Activated T-cell treated with anti-CD3 and anti-CD28 coated beads, Interleukin-2, amount 50 U/mL, for 4 hours (primary cell): ENCODE results near the gene CYP2W1. TPM values are rescaled to one million over a fixed set of nuclear protein-coding genes. Genes with fewer than 3 reads are reported as not detected.
"Not testable (repeated sequence)": the region's sequence is repeated elsewhere in the genome, so short reads cannot be mapped to it uniquely, and the experiment has no call there.

ENCODE experiments used
- ATAC-seq, 2 donors: fragments of 200-7000 bp; cut with Tn5 transposase; one replicate each; pipeline ENCODE4 v1.10.0; 2021
- DNase-seq: peaks from one replicate; pipeline ENCODE4 v3.0.0-alpha.2; 2020
- H3K27me3 Mint-ChIP-seq: one replicate; pipeline ENCODE4 v1.8.0; 2021; ENCODE audit warnings: low read depth, mixed read lengths
- H3K36me3 Mint-ChIP-seq: one replicate; pipeline ENCODE4 v1.8.0; 2022; ENCODE audit warnings: mixed read lengths; ENCODE audit not compliant: insufficient read depth
- H3K4me1 Mint-ChIP-seq: one replicate; pipeline ENCODE4 v1.8.0; 2021; ENCODE audit warnings: low read depth, mixed read lengths
- H3K4me3 Mint-ChIP-seq: one replicate; pipeline ENCODE4 v1.8.0; 2021; ENCODE audit warnings: mild to moderate bottlenecking, moderate library complexity, mixed read lengths
- H3K9me3 Mint-ChIP-seq: one replicate; pipeline ENCODE4 v1.8.0; 2021; ENCODE audit warnings: mixed read lengths
- total RNA-seq, 3 donors: library from RNA; stranded (reverse); gene quantifications; one replicate each; pipeline ENCODE4 v1.2.1, GENCODE V29; 2021

The CYP2W1 gene
- total RNA-seq, 3 donors from 2014 or later, result not detected

DNA sequence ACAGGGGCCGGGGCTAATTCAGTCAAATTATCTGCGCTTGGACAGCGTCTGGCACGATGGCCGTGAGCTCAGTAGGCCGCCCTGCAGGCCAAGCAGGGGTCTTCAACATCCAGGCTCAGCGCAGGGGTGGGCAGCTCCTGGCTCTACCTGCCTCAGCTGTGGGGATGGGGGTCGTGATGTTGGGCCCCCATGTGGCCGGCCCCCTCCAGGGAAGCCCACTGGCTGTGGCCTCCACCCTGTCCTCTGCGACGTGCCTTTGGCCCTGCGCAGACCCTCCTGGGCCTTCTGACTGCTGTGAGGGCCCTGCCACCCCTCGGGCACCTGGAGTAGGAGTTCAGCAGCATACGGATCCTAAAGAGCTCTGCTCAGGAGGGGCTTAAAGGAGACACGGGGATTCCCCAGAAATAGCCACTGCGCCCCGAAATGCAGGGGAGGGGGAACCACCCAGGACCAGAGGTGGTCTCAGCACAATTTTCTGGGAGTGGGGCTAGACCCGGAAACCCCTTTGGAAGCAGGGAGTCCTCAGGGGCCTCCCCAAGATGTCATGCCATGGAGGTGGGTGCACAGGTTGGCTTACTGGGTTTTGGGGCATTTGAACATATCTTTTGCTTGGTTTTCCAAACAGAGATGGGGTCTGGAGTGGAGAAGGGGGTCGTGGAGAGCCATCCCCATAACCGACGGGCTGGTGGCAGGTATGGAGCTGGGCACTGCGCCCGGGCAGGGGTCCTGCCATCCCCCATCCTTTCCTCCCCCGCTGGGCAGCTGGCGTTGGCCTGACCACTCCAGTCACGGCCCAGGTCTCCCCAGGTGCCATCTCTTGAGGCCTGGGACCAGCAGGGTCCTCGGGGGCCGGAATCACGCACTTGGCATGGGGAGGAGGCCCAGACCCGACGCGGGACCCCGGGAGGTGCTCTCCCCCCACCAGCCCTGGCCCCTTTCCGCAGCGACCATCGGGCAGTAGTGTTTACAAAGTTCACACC lies 24.5 kb upstream of the CYP2W1 start:
- H3K4me3 Mint-ChIP-seq, result no peak overlapping the region
- peaks cover 8% of the 10 kb centered on the region for H3K27me3 Mint-ChIP-seq
- DNase-seq, result no peak
- H3K4me1 Mint-ChIP-seq, result peaks cover 5% of the 10 kb centered on the region
- H3K9me3 Mint-ChIP-seq, result no peaks in the 10 kb centered on the region
- no peak for ATAC-seq
- H3K36me3 Mint-ChIP-seq, result no peaks in the 10 kb centered on the region

GRCh38 chr7:959271-959670 lies 23.7 kb upstream of the CYP2W1 start:
- peaks cover 8% of the 10 kb centered on the region for H3K27me3 Mint-ChIP-seq
- H3K4me1 Mint-ChIP-seq, result peaks cover 7% of the 10 kb centered on the region
- DNase-seq (no peak), ATAC-seq (no peak)
- no peaks in the 10 kb centered on the region for H3K9me3 Mint-ChIP-seq
- no peaks in the 10 kb centered on the region for H3K36me3 Mint-ChIP-seq
- no peak overlapping the region for H3K4me3 Mint-ChIP-seq

- ATAC-seq, H3K27me3 Mint-ChIP-seq, DNase-seq, H3K4me3 Mint-ChIP-seq, H3K9me3 Mint-ChIP-seq, H3K36me3 Mint-ChIP-seq: not testable (repeated sequence)
- peaks cover 10% of the 10 kb centered on the region for H3K4me1 Mint-ChIP-seq
These were observed 23.2 kb upstream of the CYP2W1 start for GRCh38 chr7:959740-960139.

DNA sequence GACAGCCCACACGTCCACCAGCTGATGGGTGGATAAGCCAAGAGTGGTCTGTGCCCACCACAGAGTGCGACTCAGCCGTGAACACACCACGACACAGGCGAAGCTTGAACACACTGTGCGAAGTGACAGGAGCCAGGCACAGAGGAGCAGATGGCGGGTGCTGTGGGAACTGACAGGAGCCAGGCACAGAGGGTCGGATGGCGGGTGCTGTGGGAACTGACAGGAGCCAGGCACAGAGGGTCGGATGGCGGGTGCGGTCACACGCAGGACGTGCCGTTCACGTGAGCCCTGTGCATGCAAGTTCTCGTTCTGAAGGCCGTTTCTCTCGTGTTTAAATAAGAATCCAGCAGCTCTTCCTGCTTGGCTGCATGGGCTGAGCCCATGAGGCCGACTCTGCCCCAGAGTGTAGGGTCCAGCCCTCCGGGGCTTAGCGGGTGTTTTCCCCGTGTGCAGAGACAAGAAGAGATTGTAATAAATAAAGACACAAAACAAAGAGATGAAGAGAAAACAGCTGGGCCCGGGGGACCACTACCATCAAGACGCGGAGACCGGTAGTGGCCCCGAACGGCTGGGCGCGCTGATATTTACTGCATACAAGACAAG lies 22.6 kb upstream of the CYP2W1 start:
- no peak for ATAC-seq
- H3K4me1 Mint-ChIP-seq, result peaks cover 15% of the 10 kb centered on the region

DNA sequence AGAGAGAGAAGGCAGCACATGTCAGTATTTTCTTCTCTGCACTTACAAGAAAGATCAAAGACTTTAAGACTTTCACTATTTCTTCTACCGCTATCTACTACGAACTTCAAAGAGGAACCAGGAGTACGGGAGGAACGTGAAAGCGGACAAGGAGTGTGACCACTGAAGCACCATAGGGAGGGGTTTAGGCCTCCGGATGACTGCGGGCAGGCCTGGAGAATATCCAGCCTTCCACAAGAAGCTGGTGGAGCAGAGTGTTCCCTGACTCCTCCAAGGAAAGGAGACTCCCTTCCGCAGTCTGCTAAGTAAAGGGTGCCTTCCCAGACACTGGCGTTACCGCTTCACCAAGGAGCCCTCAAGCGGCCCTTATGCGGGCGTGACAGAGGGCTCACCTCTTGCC lies 22.0 kb upstream of the CYP2W1 start:
- not testable (repeated sequence) for ATAC-seq, H3K27me3 Mint-ChIP-seq, DNase-seq, H3K4me3 Mint-ChIP-seq, H3K36me3 Mint-ChIP-seq, H3K9me3 Mint-ChIP-seq
- peaks cover 15% of the 10 kb centered on the region for H3K4me1 Mint-ChIP-seq

More for the DNA sequence above, 22.6 kb upstream of the CYP2W1 start:
- Mint-ChIP-seq H3K27me3 (peaks cover 5% of the 10 kb centered on the region), H3K9me3 (no peaks in the 10 kb centered on the region), H3K4me3 (no peak overlapping the region), H3K36me3 (no peaks in the 10 kb centered on the region)
- no peak for DNase-seq

GRCh38 chr7:961546-962400 lies 21.2 kb upstream of the CYP2W1 start:
- H3K36me3 Mint-ChIP-seq, result peaks cover 3% of the 10 kb centered on the region
- H3K4me1 Mint-ChIP-seq, result peaks cover 18% of the 10 kb centered on the region
- peaks cover 5% of the 10 kb centered on the region for H3K27me3 Mint-ChIP-seq
- no peak overlapping the region for H3K4me3 Mint-ChIP-seq
- DNase-seq, result no peak
- ATAC-seq, result no peak
- H3K9me3 Mint-ChIP-seq, result no peaks in the 10 kb centered on the region

GRCh38 chr7:962401-963081 lies 20.4 kb upstream of the CYP2W1 start:
- Mint-ChIP-seq H3K9me3 (no peaks in the 10 kb centered on the region), H3K27me3 (peaks cover 5% of the 10 kb centered on the region), H3K4me1 (peaks cover 18% of the 10 kb centered on the region), H3K36me3 (peaks cover 6% of the 10 kb centered on the region), H3K4me3 (no peak overlapping the region)
- ATAC-seq (no peak), DNase-seq (no peak)

- Mint-ChIP-seq H3K27me3 (peaks cover 5% of the 10 kb centered on the region), H3K4me3 (no peak overlapping the region), H3K4me1 (peaks cover 21% of the 10 kb centered on the region), H3K36me3 (peaks cover 11% of the 10 kb centered on the region), H3K9me3 (no peaks in the 10 kb centered on the region)
- DNase-seq, result no peak
- ATAC-seq, result peak; percentile 38 to 48
These were observed 19.5 kb upstream of the CYP2W1 start for GRCh38 chr7:963236-964078.

DNA sequence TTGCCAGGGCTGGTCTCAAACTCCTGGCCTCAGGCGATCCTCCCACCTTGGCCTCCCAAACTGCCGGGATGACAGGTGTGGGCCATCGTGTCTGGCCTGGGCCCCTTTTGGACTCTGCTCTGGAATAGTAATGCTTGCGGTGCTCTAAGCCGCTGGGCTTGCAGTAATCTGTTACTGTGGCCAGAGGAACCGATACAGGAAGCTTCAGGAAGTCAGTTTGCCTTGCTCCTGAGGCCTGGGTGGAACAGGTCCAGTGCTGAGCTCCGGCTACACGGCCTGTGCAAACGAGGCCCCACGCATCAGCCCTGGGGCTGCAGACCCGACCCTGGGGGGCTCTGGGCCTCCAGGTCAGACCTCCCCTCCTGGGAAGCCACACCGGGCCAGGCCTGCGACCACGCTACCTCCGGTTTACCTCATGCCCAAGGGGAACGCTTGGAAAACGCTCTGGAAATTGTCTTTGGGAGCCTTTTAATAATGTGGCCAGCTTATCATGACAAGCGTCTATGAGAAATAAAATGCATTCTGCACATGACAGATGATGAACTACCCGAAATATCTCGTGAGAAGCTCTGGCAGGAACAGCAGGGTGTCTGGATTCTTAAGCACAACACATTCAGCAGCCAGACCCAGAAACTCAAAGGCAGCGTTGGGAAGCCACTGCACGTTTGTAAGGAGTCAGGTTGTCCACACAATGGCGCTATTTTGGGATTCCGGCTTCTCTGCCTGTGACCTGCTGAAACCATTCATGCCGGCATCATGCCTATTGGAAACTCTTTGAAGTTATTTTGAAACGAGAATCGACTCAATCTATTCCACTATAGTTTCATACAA lies 18.4 kb upstream of the CYP2W1 start:
- ATAC-seq (no peak), DNase-seq (no peak)
- no peaks in the 10 kb centered on the region for H3K9me3 Mint-ChIP-seq
- no peak overlapping the region for H3K4me3 Mint-ChIP-seq
- H3K36me3 Mint-ChIP-seq, result peaks cover 11% of the 10 kb centered on the region
- peaks cover 21% of the 10 kb centered on the region for H3K4me1 Mint-ChIP-seq
- H3K27me3 Mint-ChIP-seq, result peaks cover 5% of the 10 kb centered on the region

GRCh38 chr7:966291-967069 lies 16.5 kb upstream of the CYP2W1 start:
- peaks cover 28% of the 10 kb centered on the region for H3K4me1 Mint-ChIP-seq
- no peak overlapping the region for H3K4me3 Mint-ChIP-seq
- DNase-seq (no peak), ATAC-seq (no peak)
- H3K27me3 Mint-ChIP-seq, result peaks cover 3% of the 10 kb centered on the region
- no peaks in the 10 kb centered on the region for H3K9me3 Mint-ChIP-seq
- peaks cover 16% of the 10 kb centered on the region for H3K36me3 Mint-ChIP-seq

- Mint-ChIP-seq H3K4me3 (no peak overlapping the region), H3K4me1 (peaks cover 34% of the 10 kb centered on the region), H3K27me3 (no peaks in the 10 kb centered on the region), H3K9me3 (no peaks in the 10 kb centered on the region), H3K36me3 (peaks cover 23% of the 10 kb centered on the region)
- DNase-seq, result no peak
- no peak for ATAC-seq
These were observed 15.5 kb upstream of the CYP2W1 start for GRCh38 chr7:967361-968082.
